ENCODE measurements around the gene DUS1L.
A peak's percentile ranks its signal among the peaks of the same experiment; 100 is the strongest.

DUS1L gene

GRCh38 chr17:82037889-82038195 lies 27.8 kb downstream of the DUS1L start:
- no peaks in the 10 kb centered on the region for H3K27me3 ChIP-seq (ENCODE audit: control insufficient read depth, insufficient read depth, low read length)
- no peaks in the 10 kb centered on the region for H3K36me3 ChIP-seq (ENCODE audit: insufficient read depth, low read length)
- peaks cover 15% of the 10 kb centered on the region for H3K4me1 ChIP-seq (ENCODE audit: control insufficient read depth, insufficient read depth, low read length)
- H3K4me3 ChIP-seq (ENCODE audit: low read length): peak overlapping the region; percentile 87
- peak overlapping the region; percentile 20 for H3K9ac ChIP-seq (ENCODE audit: low read depth, low read length)
- H3K9me3 ChIP-seq (replicated peaks; ENCODE audit: low read length): no peaks in the 10 kb centered on the region
- H3K4me2 ChIP-seq (ENCODE audit: low read length): peak overlapping the region; percentile 99

- Histone ChIP-seq H3K4me3 (ENCODE audit: low read length) (peak within 1 kb of the TSS; percentile 87), H3K27me3 (ENCODE audit: control insufficient read depth, insufficient read depth, low read length) (no peaks in the 10 kb centered on the region), H3K9me3 (replicated peaks; ENCODE audit: low read length) (no peaks in the 10 kb centered on the region), H3K4me1 (ENCODE audit: control insufficient read depth, insufficient read depth, low read length) (peaks cover 16% of the 10 kb centered on the region), H3K4me2 (ENCODE audit: low read length) (peak within 1 kb of the TSS; percentile 99), H3K36me3 (ENCODE audit: insufficient read depth, low read length) (no peaks in the 10 kb centered on the region), H3K9ac (ENCODE audit: low read depth, low read length) (peak within 1 kb of the TSS; percentile 87)
Observed at GRCh38 chr17:82037092-82037888, 28.3 kb downstream of the DUS1L start, which contains the start of gene DCXR. Gene DCXR (minus strand): TSS chr17:82037697. CDS start chr17:82037682, 15 bp downstream.

- Histone ChIP-seq H3K4me3 (ENCODE audit: low read length) (peak overlapping the region; percentile 87), H3K9ac (ENCODE audit: low read depth, low read length) (peak overlapping the region; percentile 87), H3K27me3 (ENCODE audit: control insufficient read depth, insufficient read depth, low read length) (no peaks in the 10 kb centered on the region), H3K9me3 (replicated peaks; ENCODE audit: low read length) (no peaks in the 10 kb centered on the region), H3K4me2 (ENCODE audit: low read length) (peak overlapping the region; percentile 99), H3K4me1 (ENCODE audit: control insufficient read depth, insufficient read depth, low read length) (peaks cover 19% of the 10 kb centered on the region), H3K36me3 (ENCODE audit: insufficient read depth, low read length) (no peaks in the 10 kb centered on the region)
Observed at GRCh38 chr17:82036634-82037091, 28.9 kb downstream of the DUS1L start.

GRCh38 chr17:82035956-82036633 lies 29.5 kb downstream of the DUS1L start:
- H3K9ac ChIP-seq (ENCODE audit: low read depth, low read length): peak overlapping the region; percentile 87
- H3K36me3 ChIP-seq (ENCODE audit: insufficient read depth, low read length): no peaks in the 10 kb centered on the region
- peak overlapping the region; percentile 87 for H3K4me3 ChIP-seq (ENCODE audit: low read length)
- no peaks in the 10 kb centered on the region for H3K27me3 ChIP-seq (ENCODE audit: control insufficient read depth, insufficient read depth, low read length)
- peak overlapping the region; percentile 99 for H3K4me2 ChIP-seq (ENCODE audit: low read length)
- no peaks in the 10 kb centered on the region for H3K9me3 ChIP-seq (replicated peaks; ENCODE audit: low read length)
- H3K4me1 ChIP-seq (ENCODE audit: control insufficient read depth, insufficient read depth, low read length): peaks cover 21% of the 10 kb centered on the region

- Histone ChIP-seq H3K4me1 (ENCODE audit: control insufficient read depth, insufficient read depth, low read length) (peaks cover 25% of the 10 kb centered on the region), H3K9ac (ENCODE audit: low read depth, low read length) (no peak overlapping the region), H3K36me3 (ENCODE audit: insufficient read depth, low read length) (no peaks in the 10 kb centered on the region), H3K27me3 (ENCODE audit: control insufficient read depth, insufficient read depth, low read length) (no peaks in the 10 kb centered on the region), H3K4me2 (ENCODE audit: low read length) (peak overlapping the region; percentile 99), H3K4me3 (ENCODE audit: low read length) (no peak overlapping the region), H3K9me3 (replicated peaks; ENCODE audit: low read length) (no peaks in the 10 kb centered on the region)
Observed at GRCh38 chr17:82035488-82035887, 30.1 kb downstream of the DUS1L start.

GRCh38 chr17:82034371-82035011 lies 31.1 kb downstream of the DUS1L start:
- no peaks in the 10 kb centered on the region for H3K36me3 ChIP-seq (ENCODE audit: insufficient read depth, low read length)
- no peak overlapping the region for H3K4me2 ChIP-seq (ENCODE audit: low read length)
- peaks cover 29% of the 10 kb centered on the region for H3K4me1 ChIP-seq (ENCODE audit: control insufficient read depth, insufficient read depth, low read length)
- no peaks in the 10 kb centered on the region for H3K27me3 ChIP-seq (ENCODE audit: control insufficient read depth, insufficient read depth, low read length)
- H3K9me3 ChIP-seq (replicated peaks; ENCODE audit: low read length): no peaks in the 10 kb centered on the region
- H3K9ac ChIP-seq (ENCODE audit: low read depth, low read length): no peak overlapping the region
- H3K4me3 ChIP-seq (ENCODE audit: low read length): no peak overlapping the region

- no peak overlapping the region for H3K4me3 ChIP-seq (ENCODE audit: low read length)
- no peak overlapping the region for H3K9ac ChIP-seq (ENCODE audit: low read depth, low read length)
- peaks cover 29% of the 10 kb centered on the region for H3K4me1 ChIP-seq (ENCODE audit: control insufficient read depth, insufficient read depth, low read length)
- H3K9me3 ChIP-seq (replicated peaks; ENCODE audit: low read length): no peaks in the 10 kb centered on the region
- H3K4me2 ChIP-seq (ENCODE audit: low read length): no peak overlapping the region
- no peaks in the 10 kb centered on the region for H3K27me3 ChIP-seq (ENCODE audit: control insufficient read depth, insufficient read depth, low read length)
- no peaks in the 10 kb centered on the region for H3K36me3 ChIP-seq (ENCODE audit: insufficient read depth, low read length)
Observed at GRCh38 chr17:82033359-82034085, 32.1 kb downstream of the DUS1L start.

GRCh38 chr17:82031885-82032627 lies 33.5 kb downstream of the DUS1L start:
- peak overlapping the region; percentile 58 for H3K4me3 ChIP-seq (ENCODE audit: low read length)
- no peaks in the 10 kb centered on the region for H3K27me3 ChIP-seq (ENCODE audit: control insufficient read depth, insufficient read depth, low read length)
- H3K36me3 ChIP-seq (ENCODE audit: insufficient read depth, low read length): no peaks in the 10 kb centered on the region
- peak overlapping the region; percentile 74 for H3K4me2 ChIP-seq (ENCODE audit: low read length)
- H3K4me1 ChIP-seq (ENCODE audit: control insufficient read depth, insufficient read depth, low read length): peaks cover 24% of the 10 kb centered on the region
- H3K9me3 ChIP-seq (replicated peaks; ENCODE audit: low read length): no peaks in the 10 kb centered on the region
- no peak overlapping the region for H3K9ac ChIP-seq (ENCODE audit: low read depth, low read length)

GRCh38 chr17:82031303-82031884 lies 34.2 kb downstream of the DUS1L start, which contains the start of gene RAC3:
Gene RAC3 (plus strand): TSS chr17:82031678. CDS start chr17:82031762, 84 bp downstream.
- H3K9me3 ChIP-seq (replicated peaks; ENCODE audit: low read length): no peaks in the 10 kb centered on the region
- no peaks in the 10 kb centered on the region for H3K27me3 ChIP-seq (ENCODE audit: control insufficient read depth, insufficient read depth, low read length)
- H3K4me2 ChIP-seq (ENCODE audit: low read length): peak within 1 kb of the TSS; percentile 87
- peak within 1 kb of the TSS; percentile 66 for H3K4me3 ChIP-seq (ENCODE audit: low read length)
- H3K9ac ChIP-seq (ENCODE audit: low read depth, low read length): peak within 1 kb of the TSS; percentile 30
- H3K36me3 ChIP-seq (ENCODE audit: insufficient read depth, low read length): no peaks in the 10 kb centered on the region
- peaks cover 18% of the 10 kb centered on the region for H3K4me1 ChIP-seq (ENCODE audit: control insufficient read depth, insufficient read depth, low read length)

- Histone ChIP-seq H3K4me1 (ENCODE audit: control insufficient read depth, insufficient read depth, low read length) (peaks cover 14% of the 10 kb centered on the region), H3K4me3 (ENCODE audit: low read length) (peak overlapping the region; percentile 66), H3K9ac (ENCODE audit: low read depth, low read length) (peak overlapping the region; percentile 30), H3K36me3 (ENCODE audit: insufficient read depth, low read length) (no peaks in the 10 kb centered on the region), H3K4me2 (ENCODE audit: low read length) (peak overlapping the region; percentile 87), H3K27me3 (ENCODE audit: control insufficient read depth, insufficient read depth, low read length) (no peaks in the 10 kb centered on the region), H3K9me3 (replicated peaks; ENCODE audit: low read length) (no peaks in the 10 kb centered on the region)
Observed at GRCh38 chr17:82030470-82031302, 34.9 kb downstream of the DUS1L start.

All from skeletal muscle satellite cell (primary cell).